Gastrocnemius medialis (tissue), 4 donors: ENCODE data around the gene POU2F2. TPM values are rescaled to one million over a fixed set of nuclear protein-coding genes. Genes with fewer than 3 reads are reported as not detected.

Experiments
- ATAC-seq, 2 donors: fragments of 150-250 bp; one replicate each; pipeline ENCODE4 v1.9.1; 2016
- DNase-seq, 2 donors: peaks; one replicate each; pipeline ENCODE4 v3.0.0-alpha.2; 2019
- H3K27ac ChIP-seq, 4 donors: fragments of 200-600 bp; sonication (generic); 1 replicate in 1 of 4; 2 replicates in 3 of 4; pipeline ENCODE4 v1.5.1; 2016 to 2018; ENCODE audit warnings: mild to moderate bottlenecking in 2 of 4, moderate library complexity in 1 of 4
- H3K27me3 ChIP-seq, 3 donors: fragments of 200-600 bp; sonication (generic) in 2 of 3; 1 replicate in 1 of 3; 2 replicates in 2 of 3; pipeline versions ENCODE4 v1.5.1 to v1.6.0; 2016 to 2019; ENCODE audit warnings: mild to moderate bottlenecking in 1 of 3, moderate library complexity in 1 of 3
- H3K36me3 ChIP-seq, 2 donors: fragments of 200-600 bp; sonication (generic) in 1 of 2; one replicate each; pipeline ENCODE4 v1.5.1; 2017 to 2018
- H3K4me1 ChIP-seq, 2 donors: fragments of 200-600 bp; sonication (generic) in 1 of 2; one replicate each; pipeline ENCODE4 v1.5.1; 2016 to 2017; ENCODE audit warnings: mild to moderate bottlenecking in 2 of 2
- H3K4me3 ChIP-seq, 4 donors: fragments of 200-600 bp; sonication (generic) in 3 of 4; 1 replicate in 1 of 4; 2 replicates in 3 of 4; pipeline ENCODE4 v1.5.1; 2016 to 2019; ENCODE audit warnings: mild to moderate bottlenecking in 2 of 4
- H3K9me3 ChIP-seq, 3 donors: fragments of 200-600 bp; sonication (generic) in 2 of 3; 1 replicate in 1 of 3; 2 replicates in 2 of 3; pipeline ENCODE4 v1.5.1; 2016 to 2019
- POLR2A ChIP-seq, 2 donors: fragments of 450-650 bp; IDR thresholded peaks; one replicate each; pipeline ENCODE4 v1.6.1; 2017; ENCODE audit warnings: antibody characterized with exemption in 2 of 2, mild to moderate bottlenecking in 2 of 2, moderate library complexity in 2 of 2
- in situ Hi-C, 4 donors: fragments of 200-750 bp; cut with MboI; loops; one replicate each; pipeline versions ENCODE4 v1.15.0 to v1.8.0; 2017; ENCODE audit warnings: low sequenced_read_pairs in 4 of 4
- intact Hi-C: fragments of 100-400 bp; cut with DNase I; formaldehyde crosslinking; loops from one replicate; pipeline ENCODE4 v1.15.1; 2023; ENCODE audit warnings: low total_unique reads
- total RNA-seq, 4 donors: library from RNA; depleted of rRNA; stranded (reverse); fragments of >200 nt; gene quantifications; one replicate each; pipeline versions ENCODE4 v1.1.0 to v1.2.3, GENCODE V29; 2016
- TF ChIP-seq, protein P1 (sequence below), 5 experiments: fragments of 450-650 bp in 3 of 5; fragments of 200-600 bp in 2 of 5; sonication (generic) in 2 of 5; IDR thresholded peaks in 4 of 5; conservative IDR thresholded peaks in 1 of 5; 1 replicate in 4 of 5; 2 replicates in 1 of 5; pipeline ENCODE4 v1.5.1; 2016 to 2019; ENCODE audit warnings: antibody characterized with exemption in 5 of 5, mild to moderate bottlenecking in 3 of 5, moderate library complexity in 3 of 5

POU2F2 gene
- total RNA-seq, 4 donors from 2014 or later = 0.26 to 1.7 (median 1.6) TPM; not detected in 1

DNA sequence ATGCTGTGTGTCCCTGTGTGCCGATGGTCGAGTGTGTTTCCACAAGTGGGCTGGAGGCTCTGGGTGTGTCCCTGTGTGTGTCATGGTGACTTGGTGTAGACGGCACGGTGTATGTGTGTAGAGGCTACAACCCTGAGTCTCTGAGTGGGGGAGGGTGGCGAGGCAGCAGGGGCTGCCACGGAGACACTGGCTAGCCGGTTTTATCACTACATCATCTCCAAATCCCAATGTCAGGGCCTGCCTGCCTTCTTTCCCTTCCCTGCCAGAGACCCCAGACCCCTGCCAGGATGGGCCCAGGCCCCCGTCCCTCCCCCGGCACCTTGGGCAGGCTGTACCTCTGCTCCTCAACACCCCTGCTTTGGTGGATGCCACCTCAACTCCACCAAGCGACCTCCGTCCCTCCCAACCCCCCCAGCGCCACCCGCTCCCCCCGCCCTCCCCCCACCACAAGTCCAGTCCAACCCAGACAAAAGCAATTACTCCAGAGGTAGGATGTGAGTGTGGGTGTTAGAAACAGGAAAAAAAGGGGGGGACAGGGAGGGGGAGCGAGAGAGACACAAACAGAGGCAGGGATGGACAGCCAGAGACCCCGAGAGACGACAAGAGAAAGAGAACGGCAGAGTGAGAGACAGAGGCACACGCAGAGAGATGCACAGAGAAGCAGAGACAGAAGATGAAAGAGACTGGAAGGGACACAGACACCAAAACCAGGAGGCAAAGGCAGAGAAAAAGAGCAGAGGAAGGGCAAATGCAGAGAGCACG lies 21.6 kb upstream of the POU2F2 start:
- no peaks in the 10 kb centered on the region for H3K9me3 ChIP-seq
- no peak overlapping the region for H3K27ac ChIP-seq
- intact Hi-C loops (no loop called here), in situ Hi-C loops (no loop called here)
- no peak for ATAC-seq
- H3K27me3 ChIP-seq = peaks cover 41 to 48% (median 44%) of the 10 kb centered on the region in 3 donors
- TF ChIP-seq POLR2A (IDR thresholded peaks at IDR 0.05) = no peak
- TF ChIP-seq, protein P1, sequence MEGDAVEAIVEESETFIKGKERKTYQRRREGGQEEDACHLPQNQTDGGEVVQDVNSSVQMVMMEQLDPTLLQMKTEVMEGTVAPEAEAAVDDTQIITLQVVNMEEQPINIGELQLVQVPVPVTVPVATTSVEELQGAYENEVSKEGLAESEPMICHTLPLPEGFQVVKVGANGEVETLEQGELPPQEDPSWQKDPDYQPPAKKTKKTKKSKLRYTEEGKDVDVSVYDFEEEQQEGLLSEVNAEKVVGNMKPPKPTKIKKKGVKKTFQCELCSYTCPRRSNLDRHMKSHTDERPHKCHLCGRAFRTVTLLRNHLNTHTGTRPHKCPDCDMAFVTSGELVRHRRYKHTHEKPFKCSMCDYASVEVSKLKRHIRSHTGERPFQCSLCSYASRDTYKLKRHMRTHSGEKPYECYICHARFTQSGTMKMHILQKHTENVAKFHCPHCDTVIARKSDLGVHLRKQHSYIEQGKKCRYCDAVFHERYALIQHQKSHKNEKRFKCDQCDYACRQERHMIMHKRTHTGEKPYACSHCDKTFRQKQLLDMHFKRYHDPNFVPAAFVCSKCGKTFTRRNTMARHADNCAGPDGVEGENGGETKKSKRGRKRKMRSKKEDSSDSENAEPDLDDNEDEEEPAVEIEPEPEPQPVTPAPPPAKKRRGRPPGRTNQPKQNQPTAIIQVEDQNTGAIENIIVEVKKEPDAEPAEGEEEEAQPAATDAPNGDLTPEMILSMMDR (IDR thresholded peaks at IDR 0.05 in 4 of 5, conservative IDR thresholded peaks at IDR 0.05 in 1 of 5) = no peak
- no peak overlapping the region for H3K4me3 ChIP-seq
- H3K4me1 ChIP-seq = no peaks in the 10 kb centered on the region
- no peaks in the 10 kb centered on the region for H3K36me3 ChIP-seq
- DNase-seq = no peak

DNA sequence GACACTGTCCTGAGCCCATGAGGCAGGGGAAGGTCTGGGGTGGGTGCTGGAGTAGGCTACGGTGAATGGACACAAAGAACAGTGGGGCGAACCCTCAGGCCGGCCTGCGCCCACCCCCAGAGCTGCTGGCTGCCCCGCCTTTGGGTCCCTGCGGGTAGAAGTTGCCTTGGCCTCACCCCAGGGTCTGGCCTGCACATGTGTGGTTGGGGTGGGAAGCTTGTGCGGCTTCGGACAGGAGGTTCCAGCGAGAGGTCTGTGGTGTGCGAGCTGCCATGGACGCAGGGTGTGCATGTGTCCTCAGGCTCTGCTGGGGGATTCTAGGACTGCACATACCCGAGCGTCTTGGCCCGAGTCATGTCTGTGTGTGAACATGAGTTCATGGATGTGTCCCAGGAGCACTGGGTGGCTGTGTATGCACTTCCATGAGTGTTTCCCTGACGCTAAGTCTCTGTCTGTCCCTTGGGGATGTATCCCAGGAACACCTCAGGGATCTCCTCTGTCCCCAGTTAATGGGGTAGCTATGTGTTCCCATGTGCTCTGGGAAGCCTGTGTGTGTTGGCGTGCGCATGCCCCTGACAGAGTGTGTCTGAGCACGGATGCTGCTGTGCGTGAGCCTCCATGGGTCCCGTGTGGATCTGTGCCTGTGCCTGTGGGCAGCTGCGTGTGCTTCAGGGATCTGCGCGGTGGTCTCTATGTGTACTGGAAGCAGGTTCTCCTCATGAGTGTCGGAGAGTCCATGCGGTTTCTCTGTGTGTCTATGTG lies 20.8 kb upstream of the POU2F2 start:
- no peak overlapping the region for H3K4me3 ChIP-seq
- in situ Hi-C loops (no loop called here), intact Hi-C loops (no loop called here)
- H3K27ac ChIP-seq = no peak overlapping the region
- no peaks in the 10 kb centered on the region for H3K4me1 ChIP-seq
- peaks cover 41 to 48% (median 45%) of the 10 kb centered on the region in 3 donors for H3K27me3 ChIP-seq
- H3K9me3 ChIP-seq = no peaks in the 10 kb centered on the region
- DNase-seq (no peak), ATAC-seq (no peak)
- TF ChIP-seq POLR2A (IDR thresholded peaks at IDR 0.05) = no peak
- TF ChIP-seq, protein P1 (IDR thresholded peaks at IDR 0.05 in 4 of 5, conservative IDR thresholded peaks at IDR 0.05 in 1 of 5) = no peak
- no peaks in the 10 kb centered on the region for H3K36me3 ChIP-seq

DNA sequence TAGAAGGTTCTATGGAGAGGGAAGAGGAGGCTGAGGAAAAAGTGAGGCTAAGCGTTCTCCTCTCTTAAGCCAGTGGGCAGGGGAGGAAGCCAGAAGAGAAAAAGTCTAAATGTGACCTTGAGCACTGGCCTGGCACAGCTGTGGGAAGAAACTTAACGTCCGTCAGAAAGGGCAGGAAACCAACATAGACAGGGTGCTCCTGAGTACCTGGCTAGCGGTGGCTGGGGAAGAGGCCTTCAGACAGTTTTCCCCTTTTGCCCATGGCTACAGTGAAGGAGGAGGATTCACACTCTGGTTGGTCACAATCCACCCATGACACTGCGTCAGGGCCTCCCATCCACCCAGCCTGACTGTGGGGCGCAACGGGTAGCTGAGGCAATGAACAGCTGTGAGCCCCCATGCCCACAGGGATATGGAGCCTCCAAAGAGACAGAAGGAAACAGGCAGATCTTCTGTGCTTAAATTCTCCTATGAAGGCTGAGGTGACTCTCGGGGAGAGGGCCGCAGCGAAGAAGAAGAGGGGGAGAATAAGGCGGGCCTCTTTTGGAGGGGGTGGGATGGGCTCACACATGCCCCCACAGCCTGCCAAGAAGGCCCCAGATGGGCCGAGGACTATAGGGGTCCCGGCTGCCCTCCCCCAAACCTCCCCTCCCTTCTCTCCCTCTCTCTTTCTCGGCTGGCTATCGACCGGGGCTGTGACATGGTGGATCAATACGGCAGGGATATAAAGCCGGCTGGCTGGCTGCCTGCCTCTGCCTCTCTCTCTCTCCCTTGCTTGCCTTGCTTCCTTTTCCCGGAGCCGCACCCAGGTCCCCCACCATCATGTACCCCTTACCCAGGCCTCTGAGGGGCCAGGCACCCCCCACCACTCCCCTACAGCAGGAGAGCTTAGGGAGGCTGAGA lies 19.8 kb upstream of the POU2F2 start:
- no peaks in the 10 kb centered on the region for H3K9me3 ChIP-seq
- H3K4me3 ChIP-seq = no peak overlapping the region
- in situ Hi-C loops = no loop called here
- peaks cover 44 to 48% (median 45%) of the 10 kb centered on the region in 3 donors for H3K27me3 ChIP-seq
- ATAC-seq = no peak
- no peaks in the 10 kb centered on the region for H3K4me1 ChIP-seq
- intact Hi-C loops = no loop called here
- no peak for DNase-seq
- H3K27ac ChIP-seq = no peak overlapping the region
- H3K36me3 ChIP-seq = no peaks in the 10 kb centered on the region
- no peak for TF ChIP-seq POLR2A (IDR thresholded peaks at IDR 0.05)
- TF ChIP-seq, protein P1 (IDR thresholded peaks at IDR 0.05 in 4 of 5, conservative IDR thresholded peaks at IDR 0.05 in 1 of 5) = no peak

DNA sequence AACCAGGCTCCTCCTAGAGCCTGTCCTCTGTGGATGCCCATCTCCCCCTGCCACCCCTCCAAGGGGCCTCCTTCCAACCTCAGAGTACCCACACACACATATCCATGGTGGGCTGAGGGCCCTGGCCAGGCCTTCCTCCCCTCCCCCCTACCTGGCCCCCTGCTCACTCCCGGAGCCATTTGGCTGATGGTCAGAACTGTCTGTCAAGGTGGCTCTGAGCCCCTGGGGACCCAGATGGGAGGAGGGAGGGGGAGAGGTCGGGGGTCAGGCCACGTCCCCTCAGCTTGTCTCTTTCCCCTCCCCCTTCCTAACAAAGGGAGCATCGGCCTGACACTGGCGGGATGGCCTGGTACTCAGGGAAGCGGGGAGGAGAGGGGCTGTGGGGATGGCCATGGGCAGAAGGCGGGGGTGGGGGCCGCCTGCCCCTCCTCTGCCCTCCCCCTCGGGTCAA lies 18.7 kb upstream of the POU2F2 start:
- intact Hi-C loops (no loop called here), in situ Hi-C loops (no loop called here)
- TF ChIP-seq POLR2A (IDR thresholded peaks at IDR 0.05) = no peak
- TF ChIP-seq, protein P1 (IDR thresholded peaks at IDR 0.05 in 4 of 5, conservative IDR thresholded peaks at IDR 0.05 in 1 of 5) = no peak
- H3K9me3 ChIP-seq = no peaks in the 10 kb centered on the region
- H3K27me3 ChIP-seq = peaks cover 45 to 48% (median 45%) of the 10 kb centered on the region in 3 donors
- H3K4me3 ChIP-seq = no peak overlapping the region
- H3K4me1 ChIP-seq = no peaks in the 10 kb centered on the region
- DNase-seq (no peak), ATAC-seq (no peak)
- no peaks in the 10 kb centered on the region for H3K36me3 ChIP-seq
- no peak overlapping the region for H3K27ac ChIP-seq
